Adrenal gland (tissue), 12 donors: ENCODE results near the gene YOD1. TPM values are rescaled to one million over a fixed set of nuclear protein-coding genes. Genes with fewer than 3 reads are reported as not detected.

Source experiments
- DNase-seq, 7 donors: peaks; one replicate each; pipeline ENCODE4 v3.0.0-alpha.2; 2019 to 2020
- H3K27ac ChIP-seq, 5 donors: fragments of 200-600 bp; sonication (generic) in 4 of 5; 1 replicate in 3 of 5; 2 replicates in 2 of 5; pipeline versions ENCODE4 v1.5.1 to v1.8.0; 2016 to 2020; ENCODE audit warnings: mild to moderate bottlenecking in 1 of 5
- H3K27me3 ChIP-seq: fragments of 200-600 bp; 2 replicates; pipeline ENCODE4 v1.8.0; 2021
- H3K36me3 ChIP-seq, 2 donors: fragments of 200-600 bp; replicated peaks in 1 of 2; 1 replicate in 1 of 2; 2 replicates in 1 of 2; pipeline versions ENCODE4 v1.5.1 to v1.8.0; 2018 to 2022
- H3K4me1 ChIP-seq, 2 donors: fragments of 200-600 bp; replicated peaks in 1 of 2; 1 replicate in 1 of 2; 2 replicates in 1 of 2; pipeline versions ENCODE4 v1.5.1 to v1.8.0; 2018 to 2021
- H3K4me3 ChIP-seq, 4 donors: fragments of 200-600 bp; sonication (generic) in 3 of 4; one replicate each; pipeline ENCODE4 v1.5.1; 2016 to 2018
- H3K9me3 ChIP-seq, 3 donors: fragments of 200-600 bp; sonication (generic) in 1 of 3; replicated peaks in 1 of 3; 1 replicate in 2 of 3; 2 replicates in 1 of 3; pipeline versions ENCODE4 v1.5.1 to v1.8.0; 2016 to 2021
- CTCF ChIP-seq, 6 experiments: fragments of 450-650 bp in 4 of 6; fragments of 200-600 bp in 2 of 6; sonication (generic) in 1 of 6; IDR thresholded peaks; 1 replicate in 5 of 6; 2 replicates in 1 of 6; pipeline versions ENCODE4 v1.5.1 to v1.8.0; 2016 to 2021; ENCODE audit warnings: antibody characterized with exemption in 6 of 6, mild to moderate bottlenecking in 2 of 6, moderate library complexity in 1 of 6
- POLR2A ChIP-seq, 2 donors: fragments of 450-650 bp; IDR thresholded peaks; one replicate each; pipeline ENCODE4 v1.6.1; 2017; ENCODE audit warnings: antibody characterized with exemption in 2 of 2, mild to moderate bottlenecking in 2 of 2, moderate library complexity in 1 of 2
- WGBS, 4 donors: extraction: QIAGEN DNeasy Blood & Tissue Kit in 2 of 4; methylation state at CpG; one replicate each; pipeline versions ENCODE4 v1.1.5 to v1.1.7; 2013 to 2017; 5-methylcytosine and 5-hydroxymethylcytosine counted together
- intact Hi-C, 2 donors: fragments of 100-400 bp; cut with DNase I; formaldehyde crosslinking; loops; one replicate each; pipeline versions ENCODE4 v1.14.1 to v1.15.0; 2022 to 2023
- polyA plus RNA-seq, 3 donors: library from polyadenylated mRNA; stranded (reverse); fragments of 200-250 nt in 2 of 3; fragments of 350-450 nt in 1 of 3; fragmentation: Illumina TruSeq in 1 of 3; extraction: RNeasy Lipid Tissue Mini Kit (QIAGEN cat#74804) in 1 of 3; gene quantifications; one replicate each; pipeline ENCODE4 v1.2.3, GENCODE V29; 2013 to 2014
- total RNA-seq, 9 donors: library from RNA; depleted of rRNA in 4 of 9; stranded (reverse); fragments of >200 nt in 4 of 9; fragments of 120-200 nt in 1 of 9; fragmentation: NEBNext Ultra II Directional in 1 of 9; extraction: Animal tissue kit (Norgen Biotek cat#: 25700) in 1 of 9; gene quantifications; one replicate each; pipeline versions ENCODE4 v1.1.0 to v1.2.4, GENCODE V29; 2013 to 2023
- donor health status: healthy with polysubstance abuse.
- donor health status: Bipolar disorder and iron deficiency.
- donor health status: DM: yes; HTN: yes; CAD: no.
- donor health status: DM: no; HTN: no; CAD: no.
- donor health status: DM: no; HTN: no; CAD: no.
- donor health status: DM: yes; HTN: yes; CAD: no.

The YOD1 gene
- total and polyA plus RNA-seq, 12 donors, result 2.5 to 22.1 (median 8.6) TPM

- intact Hi-C loops, result loop anchor here in 1 of 2 donors (2.0 kb wide), 1 partner anchor 29 kb away; no protein-coding TSS in a partner anchor
- Histone ChIP-seq H3K4me1 (peaks cover 7 to 76% of the 10 kb centered on the region in 2 donors), H3K27ac (peak overlapping the region; percentile 86 to 95 (median 92)), H3K9me3 (no peaks in the 10 kb centered on the region), H3K4me3 (peak overlapping the region; percentile 39 to 80 (median 65)), H3K36me3 (peaks cover 0 to 10% of the 10 kb centered on the region in 2 donors), H3K27me3 (no peaks in the 10 kb centered on the region)
- DNase-seq, result peak in 5 of 7 donors; percentile 54 to 82 (median 56)
- no peak for TF ChIP-seq POLR2A (IDR thresholded peaks at IDR 0.05)
- TF ChIP-seq CTCF (IDR thresholded peaks at IDR 0.05), result peak; percentile 60 to 85 (median 72)
- 0 to 1% (median 0%) methylated on average over 6 of the region's 6 CpGs for WGBS, 4 donors
Observed at GRCh38 chr1:207049974-207050391, 1.0 kb downstream of the YOD1 start.

DNA sequence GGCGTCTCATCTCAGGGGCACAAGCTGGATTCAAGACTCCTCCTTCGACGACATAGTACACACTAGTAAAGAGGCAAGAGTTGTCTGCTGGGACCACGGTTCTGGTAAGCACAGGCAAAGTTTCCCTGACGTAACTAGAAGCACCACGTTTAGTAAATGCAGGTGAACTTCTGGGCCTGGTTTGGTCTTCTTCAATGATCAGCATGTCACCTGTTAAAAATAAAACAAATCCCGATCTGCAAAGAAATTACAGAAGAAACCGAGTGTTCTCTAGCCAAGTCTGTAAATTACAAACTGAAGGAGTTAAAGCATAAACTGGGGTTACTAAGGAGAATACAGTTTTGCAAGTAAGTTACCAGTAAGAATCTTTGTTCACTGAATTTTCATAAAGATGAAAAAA is 1.5 kb downstream of the YOD1 start:
- peaks cover 0 to 10% of the 10 kb centered on the region in 2 donors for H3K36me3 ChIP-seq
- intact Hi-C loops, result loop anchor here in 1 of 2 donors (2.0 kb wide), 1 partner anchor 29 kb away; no protein-coding TSS in a partner anchor
- H3K4me1 ChIP-seq, result peaks cover 7 to 79% of the 10 kb centered on the region in 2 donors
- 44 to 54% (median 51%) methylated on average over 8 of the region's 8 CpGs for WGBS, 4 donors
- peak overlapping the region in 1 of 5 donors; percentile 92 for H3K27ac ChIP-seq
- H3K4me3 ChIP-seq, result peak overlapping the region in 2 of 4 donors; percentile 77 to 80
- DNase-seq, result no peak
- no peaks in the 10 kb centered on the region for H3K9me3 ChIP-seq
- no peaks in the 10 kb centered on the region for H3K27me3 ChIP-seq
- TF ChIP-seq POLR2A (IDR thresholded peaks at IDR 0.05), result no peak

GRCh38 chr1:207049054-207049453 is 2.0 kb downstream of the YOD1 start:
- DNase-seq, result no peak
- H3K9me3 ChIP-seq, result no peaks in the 10 kb centered on the region
- H3K36me3 ChIP-seq, result peaks cover 0 to 10% of the 10 kb centered on the region in 2 donors
- H3K27me3 ChIP-seq, result no peaks in the 10 kb centered on the region
- WGBS, 4 donors, result 75 to 86% (median 82%) methylated on average over 4 of the region's 4 CpGs
- H3K27ac ChIP-seq, result no peak overlapping the region
- intact Hi-C loops, result loop anchor here in 1 of 2 donors (2.0 kb wide), 1 partner anchor 30 kb away; no protein-coding TSS in a partner anchor
- TF ChIP-seq CTCF (IDR thresholded peaks at IDR 0.05) (no peak), POLR2A (IDR thresholded peaks at IDR 0.05) (no peak)
- no peak overlapping the region for H3K4me3 ChIP-seq
- H3K4me1 ChIP-seq, result peaks cover 7 to 79% of the 10 kb centered on the region in 2 donors

GRCh38 chr1:207048041-207048440 is 3.0 kb downstream of the YOD1 start:
- Histone ChIP-seq H3K4me3 (no peak overlapping the region), H3K27ac (no peak overlapping the region), H3K36me3 (peaks cover 0 to 10% of the 10 kb centered on the region in 2 donors), H3K27me3 (no peaks in the 10 kb centered on the region), H3K9me3 (no peaks in the 10 kb centered on the region), H3K4me1 (peaks cover 7 to 72% of the 10 kb centered on the region in 2 donors)
- WGBS, 4 donors, result 73 to 81% (median 81%) methylated on average over 6 of the region's 6 CpGs
- TF ChIP-seq CTCF (IDR thresholded peaks at IDR 0.05), result no peak
- no peak for TF ChIP-seq POLR2A (IDR thresholded peaks at IDR 0.05)
- DNase-seq, result no peak
- intact Hi-C loops, result loop anchor here in 1 of 2 donors (2.0 kb wide), 1 partner anchor 31 kb away; no protein-coding TSS in a partner anchor

DNA sequence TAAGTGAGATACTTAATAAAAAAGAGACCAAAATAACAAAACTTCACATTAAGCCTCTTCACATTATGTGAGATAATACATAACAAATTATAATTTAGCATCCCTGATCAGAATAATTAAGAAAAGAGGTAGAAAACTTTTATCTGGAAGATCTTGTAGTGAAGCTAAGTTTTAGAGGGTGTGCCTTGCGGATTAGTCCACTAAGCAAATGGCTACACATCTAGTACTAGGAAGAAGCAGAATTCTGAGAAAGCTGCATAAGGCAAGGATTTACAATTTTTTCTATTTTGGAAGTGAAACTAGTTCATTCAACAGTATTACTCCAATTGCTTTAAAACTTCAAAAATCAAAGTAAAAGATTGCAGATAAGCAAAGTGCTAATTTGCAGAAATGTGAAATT is 3.5 kb downstream of the YOD1 start:
- intact Hi-C loops, result no loop called here
- WGBS, 4 donors, result 87 to 98% (median 94%) methylated on average over 1 of the region's 1 CpG
- Histone ChIP-seq H3K4me3 (no peak overlapping the region), H3K27me3 (no peaks in the 10 kb centered on the region), H3K9me3 (no peaks in the 10 kb centered on the region), H3K36me3 (peaks cover 0 to 10% of the 10 kb centered on the region in 2 donors), H3K27ac (no peak overlapping the region), H3K4me1 (peaks cover 7 to 71% of the 10 kb centered on the region in 2 donors)
- TF ChIP-seq POLR2A (IDR thresholded peaks at IDR 0.05), result no peak
- DNase-seq, result no peak
